ENCODE results near the gene FAM117B. TPM values are rescaled to one million over a fixed set of nuclear protein-coding genes. Genes with fewer than 3 reads are reported as not detected.

FAM117B gene
- total RNA-seq, 6 donors from 2014 or later = 4.6 to 24.1 (median 12.2) TPM

- Histone ChIP-seq H3K9me3 (no peaks in the 10 kb centered on the region), H3K27ac (no peak overlapping the region), H3K4me1 (no peaks in the 10 kb centered on the region), H3K27me3 (no peaks in the 10 kb centered on the region), H3K36me3 (peaks cover 0 to 7% (median 3%) of the 10 kb centered on the region in 4 donors), H3K4me3 (no peak overlapping the region)
- DNase-seq (no peak), ATAC-seq (ENCODE audit: low FRiP score in 2 of 2) (no peak)
- TF ChIP-seq POLR2AphosphoS5 (IDR thresholded peaks at IDR 0.05) (no peak), POLR2A (IDR thresholded peaks at IDR 0.05) (no peak), CTCF (IDR thresholded peaks at IDR 0.05) (no peak), EP300 (IDR thresholded peaks at IDR 0.05) (no peak)
- WGBS, 2 donors = 97 to 98% methylated on average over 3 of the region's 3 CpGs
Measured at GRCh38 chr2:202764991-202765390, 130.2 kb downstream of the FAM117B start.

DNA sequence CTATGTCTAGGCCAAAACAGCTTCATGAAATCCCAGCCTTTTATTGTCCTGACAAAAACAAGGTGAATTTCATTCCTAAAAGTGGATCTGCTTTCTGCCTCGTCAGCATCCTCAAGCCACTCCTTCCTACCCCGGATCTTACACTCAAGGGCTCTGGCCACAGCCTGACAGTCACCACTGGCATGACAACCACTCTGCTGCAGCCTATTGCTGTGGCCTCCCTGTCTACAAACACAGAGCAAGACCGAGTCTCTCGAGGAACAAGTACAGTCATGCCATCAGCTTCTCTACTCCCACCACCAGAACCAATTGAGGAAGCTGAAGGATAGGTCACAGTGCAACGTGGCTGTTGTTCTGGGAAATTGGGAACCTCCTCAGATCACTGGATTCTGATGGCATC is 130.7 kb downstream of the FAM117B start:
- TF ChIP-seq POLR2AphosphoS5 (IDR thresholded peaks at IDR 0.05) (no peak), CTCF (IDR thresholded peaks at IDR 0.05) (no peak), POLR2A (IDR thresholded peaks at IDR 0.05) (no peak), EP300 (IDR thresholded peaks at IDR 0.05) (no peak)
- Histone ChIP-seq H3K9me3 (no peaks in the 10 kb centered on the region), H3K36me3 (peaks cover 0 to 5% (median 2%) of the 10 kb centered on the region in 4 donors), H3K27ac (no peak overlapping the region), H3K27me3 (no peaks in the 10 kb centered on the region), H3K4me1 (no peaks in the 10 kb centered on the region), H3K4me3 (no peak overlapping the region)
- ATAC-seq (ENCODE audit: low FRiP score in 2 of 2) (peak; percentile 50 to 62), DNase-seq (peak in 1 of 2 donors; percentile 26)
- 52 to 68% methylated on average over 5 of the region's 5 CpGs for WGBS, 2 donors

DNA sequence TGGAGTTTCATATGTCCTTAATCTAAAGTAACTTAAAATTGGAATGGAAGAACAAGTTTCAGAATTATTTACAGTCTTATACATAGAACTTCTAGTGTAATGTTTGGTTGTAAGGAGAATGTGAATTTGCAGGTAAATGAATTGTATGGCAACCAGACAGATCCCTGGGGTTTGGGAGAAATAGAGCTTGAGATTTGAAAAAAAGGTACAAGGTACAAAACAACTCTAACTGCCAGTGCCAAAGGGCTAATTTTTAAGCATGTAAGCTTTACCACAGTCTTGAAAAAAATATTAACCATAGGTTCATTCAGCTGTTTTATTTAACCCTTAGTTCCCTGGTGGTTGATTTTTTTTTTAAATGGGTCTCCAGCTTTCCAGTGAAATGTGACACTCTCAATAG is 133.5 kb downstream of the FAM117B start:
- no peaks in the 10 kb centered on the region for H3K4me1 ChIP-seq
- TF ChIP-seq POLR2AphosphoS5 (IDR thresholded peaks at IDR 0.05) (no peak), CTCF (IDR thresholded peaks at IDR 0.05) (no peak), POLR2A (IDR thresholded peaks at IDR 0.05) (no peak), EP300 (IDR thresholded peaks at IDR 0.05) (no peak)
- ATAC-seq (ENCODE audit: low FRiP score in 2 of 2) (no peak), DNase-seq (no peak)
- H3K4me3 ChIP-seq = no peak overlapping the region
- peaks cover 0 to 5% (median 2%) of the 10 kb centered on the region in 4 donors for H3K36me3 ChIP-seq
- no peaks in the 10 kb centered on the region for H3K9me3 ChIP-seq
- no peak overlapping the region for H3K27ac ChIP-seq
- no peaks in the 10 kb centered on the region for H3K27me3 ChIP-seq

DNA sequence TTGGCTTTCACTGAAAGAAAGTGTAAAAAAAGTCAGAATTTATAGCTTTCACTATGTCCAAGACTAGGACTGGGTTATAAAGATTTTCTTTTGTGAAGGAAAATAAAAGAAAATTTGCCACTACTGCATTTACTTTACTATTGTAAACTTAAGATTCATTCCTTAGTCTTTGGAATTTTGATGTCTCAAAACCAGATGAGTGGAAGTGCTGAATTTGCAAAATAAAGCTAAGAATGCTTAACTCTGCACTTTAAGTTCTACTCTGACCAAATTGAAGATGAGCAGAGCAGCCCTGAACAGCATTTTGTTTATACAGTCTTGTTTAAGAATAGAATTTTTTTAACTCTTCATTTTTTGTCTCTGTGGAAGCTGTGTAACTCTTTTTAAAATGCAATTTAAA is 134.4 kb downstream of the FAM117B start:
- Histone ChIP-seq H3K4me1 (no peaks in the 10 kb centered on the region), H3K9me3 (no peaks in the 10 kb centered on the region), H3K4me3 (no peak overlapping the region), H3K27me3 (no peaks in the 10 kb centered on the region), H3K36me3 (peaks cover 0 to 9% (median 3%) of the 10 kb centered on the region in 4 donors), H3K27ac (no peak overlapping the region)
- no peak for DNase-seq
- ATAC-seq (ENCODE audit: low FRiP score in 2 of 2) = no peak
- no peak for TF ChIP-seq CTCF (IDR thresholded peaks at IDR 0.05)
- no peak for TF ChIP-seq POLR2AphosphoS5 (IDR thresholded peaks at IDR 0.05)
- TF ChIP-seq EP300 (IDR thresholded peaks at IDR 0.05) = no peak
- no peak for TF ChIP-seq POLR2A (IDR thresholded peaks at IDR 0.05)

DNA sequence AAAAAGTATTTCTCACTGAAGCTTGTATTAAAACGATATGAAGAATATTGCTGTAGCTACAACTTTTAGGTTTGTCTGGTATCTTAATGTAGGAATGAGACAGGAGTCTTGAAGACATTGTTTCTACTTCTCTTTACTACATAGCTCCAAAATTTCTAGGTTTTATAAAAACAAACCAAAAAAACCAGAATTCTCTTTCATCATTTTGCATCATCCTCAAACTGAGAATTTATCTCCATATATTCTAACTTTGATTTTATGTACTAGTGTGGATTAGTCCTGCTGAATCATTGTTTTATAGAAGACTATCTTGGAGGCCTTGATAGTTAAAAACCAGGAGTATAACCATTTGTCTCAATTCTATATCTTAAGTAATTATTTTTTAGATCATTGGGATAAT is 136.6 kb downstream of the FAM117B start:
- WGBS, 2 donors = 94 to 96% methylated on average over 1 of the region's 1 CpG
- H3K9me3 ChIP-seq = no peaks in the 10 kb centered on the region
- no peak overlapping the region for H3K4me3 ChIP-seq
- peaks cover 0 to 5% (median 2%) of the 10 kb centered on the region in 4 donors for H3K36me3 ChIP-seq
- H3K27me3 ChIP-seq = no peaks in the 10 kb centered on the region
- no peaks in the 10 kb centered on the region for H3K4me1 ChIP-seq
- TF ChIP-seq EP300 (IDR thresholded peaks at IDR 0.05) = no peak
- TF ChIP-seq POLR2A (IDR thresholded peaks at IDR 0.05) = no peak
- no peak overlapping the region for H3K27ac ChIP-seq
- DNase-seq (no peak), ATAC-seq (ENCODE audit: low FRiP score in 2 of 2) (no peak)

All from upper lobe of left lung (tissue), 6 donors.